ENCODE results near the gene CNIH3.

CNIH3 gene

DNA sequence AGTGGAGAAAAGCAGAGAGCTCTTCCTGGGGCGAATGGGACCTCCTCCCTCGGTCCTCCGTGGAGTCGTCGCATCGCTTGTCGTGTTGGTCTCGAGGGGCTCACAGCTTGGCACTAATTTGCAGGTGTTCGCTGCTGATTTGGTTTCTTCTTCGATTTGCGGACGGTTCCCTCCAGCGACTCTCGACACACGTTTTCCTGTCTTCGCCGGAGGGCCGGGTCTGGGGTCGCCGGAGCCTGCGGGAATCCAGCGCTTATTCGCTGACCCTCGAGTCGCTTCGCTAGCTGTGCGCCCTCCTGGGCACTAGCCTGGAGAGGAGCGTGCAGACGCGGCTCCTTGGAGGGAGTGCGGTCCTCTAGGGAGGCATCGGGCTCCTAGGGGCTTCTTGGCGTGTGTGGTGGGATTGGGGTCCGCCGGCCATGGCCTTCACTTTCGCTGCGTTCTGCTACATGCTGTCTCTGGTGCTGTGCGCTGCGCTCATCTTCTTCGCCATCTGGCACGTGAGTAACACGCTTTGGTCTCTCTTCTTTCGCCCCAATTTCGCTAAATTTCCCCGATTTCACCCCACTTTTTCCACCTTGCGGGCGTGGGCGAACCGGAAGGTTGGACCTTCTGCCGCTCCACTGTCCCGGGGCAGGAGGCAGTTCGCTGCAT, 766 bp downstream of the CNIH3 start:
- DNase-seq: no peak

- DNase-seq: no peak
Measured at GRCh38 chr1:224617410-224618355, 1.6 kb downstream of the CNIH3 start.

- DNase-seq: no peak
Measured at GRCh38 chr1:224619209-224619608, 3.1 kb downstream of the CNIH3 start.

DNA sequence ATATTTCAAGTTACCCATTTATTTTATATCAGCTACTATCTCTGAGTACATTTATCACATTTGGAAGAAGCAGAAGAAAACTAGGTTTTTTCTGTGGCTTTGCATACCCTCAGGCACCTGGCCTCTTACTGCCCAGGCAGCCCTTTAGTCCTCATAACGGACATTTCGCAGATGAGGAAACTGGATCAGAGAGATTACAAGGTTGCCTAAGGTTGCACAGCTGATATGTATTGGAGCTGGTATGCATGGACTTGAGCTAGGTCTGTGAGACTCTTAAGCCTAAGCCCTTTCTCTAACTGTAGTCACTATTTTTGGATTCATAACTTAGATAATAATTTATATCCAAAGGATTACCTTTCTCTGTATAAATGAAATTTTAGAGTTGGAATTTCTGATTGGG, 4.0 kb downstream of the CNIH3 start:
- DNase-seq: no peak

- DNase-seq: no peak
Measured at GRCh38 chr1:224621813-224622682, 5.9 kb downstream of the CNIH3 start.

- no peak for DNase-seq
Measured at GRCh38 chr1:224622831-224623230, 6.7 kb downstream of the CNIH3 start.

- no peak for DNase-seq
Measured at GRCh38 chr1:224623310-224623714, 7.2 kb downstream of the CNIH3 start.

- DNase-seq: no peak
Measured at GRCh38 chr1:224623743-224624333, 7.7 kb downstream of the CNIH3 start.

- no peak for DNase-seq
Measured at GRCh38 chr1:224624432-224624831, 8.3 kb downstream of the CNIH3 start.

GRCh38 chr1:224626042-224626441, 9.9 kb downstream of the CNIH3 start:
- no peak for DNase-seq

GRCh38 chr1:224629965-224630364, 13.8 kb downstream of the CNIH3 start:
- no peak for DNase-seq

DNA sequence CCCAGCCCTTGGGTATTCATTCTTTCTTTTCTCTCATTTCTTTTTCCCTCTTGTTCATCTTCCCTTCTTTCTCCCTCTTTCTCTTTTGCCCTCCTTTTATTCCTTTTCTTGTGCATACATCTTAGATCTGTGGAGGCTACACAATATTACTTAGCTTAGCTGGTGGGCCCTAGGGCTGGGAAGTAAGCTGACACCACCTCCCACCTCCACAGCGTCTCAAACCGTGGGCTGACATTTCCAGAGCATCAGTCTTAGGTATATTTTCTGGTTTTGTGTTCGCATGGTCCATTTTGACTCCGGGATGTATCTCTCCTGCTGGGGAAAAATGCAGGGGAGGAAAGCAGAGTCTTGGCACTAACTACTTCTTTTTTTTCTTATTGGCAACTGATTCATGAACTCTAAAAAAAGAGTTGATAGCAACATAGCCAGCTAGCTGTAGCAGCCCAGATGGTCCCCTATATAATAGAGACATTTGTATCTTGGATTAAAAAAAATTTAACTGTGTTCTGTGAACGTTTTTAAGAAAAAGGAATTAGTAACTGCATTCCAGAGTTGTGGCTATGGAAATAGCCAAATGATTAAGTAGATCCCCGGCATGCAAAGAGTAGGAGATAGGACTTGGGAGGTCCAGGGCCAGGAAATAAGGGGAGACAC, 15.5 kb downstream of the CNIH3 start:
- DNase-seq: no peak

DNA sequence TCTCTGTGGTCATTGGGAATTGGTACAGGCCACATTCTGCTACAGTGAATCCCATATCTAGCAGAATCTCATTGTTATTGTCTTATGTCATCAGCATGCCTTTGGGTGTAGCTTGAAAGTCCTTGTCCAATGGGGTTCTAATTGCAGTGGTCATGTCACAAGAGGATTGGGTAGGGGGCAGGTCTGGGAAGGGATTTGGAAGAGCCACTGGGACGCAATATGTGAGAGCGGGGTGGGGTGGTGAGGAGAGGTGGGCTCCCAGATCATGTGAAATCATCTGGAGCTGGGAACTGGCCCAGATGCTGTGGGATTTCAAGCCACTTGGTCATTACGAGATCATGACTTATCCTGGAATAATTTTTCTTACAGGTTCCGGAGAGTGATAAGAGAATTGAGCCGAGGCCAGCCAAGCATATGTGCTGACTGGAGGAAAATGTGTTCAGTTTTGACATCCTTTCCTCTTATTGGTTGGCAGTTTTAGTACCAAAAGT, 16.3 kb downstream of the CNIH3 start:
- DNase-seq: no peak

- no peak for DNase-seq
Measured at GRCh38 chr1:224632921-224633321, 16.8 kb downstream of the CNIH3 start.

GRCh38 chr1:224635356-224635755, 19.2 kb downstream of the CNIH3 start:
- no peak for DNase-seq

DNA sequence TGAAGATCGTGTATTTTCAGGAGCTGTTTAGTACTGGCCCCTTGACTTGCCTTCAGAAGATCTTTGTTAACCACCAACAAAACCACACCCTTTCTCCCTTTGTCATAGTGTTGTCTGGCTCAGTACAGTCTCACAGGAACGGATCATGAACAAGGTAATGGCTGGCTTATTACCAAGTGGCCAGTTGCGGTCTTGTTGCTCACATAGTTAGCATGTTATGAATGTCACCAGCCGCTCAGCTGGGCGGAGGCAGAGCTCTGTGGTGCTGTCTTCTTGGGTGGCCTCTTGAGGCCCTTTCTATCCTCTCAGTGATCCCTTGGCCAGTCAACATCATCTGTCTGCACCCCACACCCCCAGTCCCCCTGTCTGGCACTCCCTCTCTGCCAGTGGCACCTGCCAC, 21.4 kb downstream of the CNIH3 start:
- no peak for DNase-seq

DNA sequence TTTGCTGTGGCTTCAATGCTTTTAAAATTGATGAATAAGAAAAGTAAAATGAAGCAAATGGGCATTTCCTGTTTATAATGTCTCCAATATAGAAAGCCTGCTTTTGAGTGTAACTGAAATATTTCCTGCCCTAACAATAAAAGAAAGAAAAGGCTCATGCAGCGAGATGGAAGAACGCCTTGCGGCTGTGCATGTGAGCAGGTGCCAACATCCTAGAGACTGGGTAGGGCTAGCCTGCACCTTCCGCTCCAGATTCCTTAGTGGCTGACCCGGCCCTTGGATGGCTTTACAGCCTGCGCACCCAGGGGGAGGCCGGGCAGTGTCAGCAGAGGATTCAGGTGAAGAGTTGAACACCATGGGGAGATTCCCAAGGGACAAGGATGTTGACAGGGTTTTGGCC, 21.8 kb downstream of the CNIH3 start:
- no peak for DNase-seq

GRCh38 chr1:224639426-224639975, 23.4 kb downstream of the CNIH3 start:
- DNase-seq: no peak

GRCh38 chr1:224640018-224640417, 23.9 kb downstream of the CNIH3 start:
- no peak for DNase-seq

- DNase-seq: no peak
Measured at GRCh38 chr1:224640587-224640986, 24.5 kb downstream of the CNIH3 start.

DNA sequence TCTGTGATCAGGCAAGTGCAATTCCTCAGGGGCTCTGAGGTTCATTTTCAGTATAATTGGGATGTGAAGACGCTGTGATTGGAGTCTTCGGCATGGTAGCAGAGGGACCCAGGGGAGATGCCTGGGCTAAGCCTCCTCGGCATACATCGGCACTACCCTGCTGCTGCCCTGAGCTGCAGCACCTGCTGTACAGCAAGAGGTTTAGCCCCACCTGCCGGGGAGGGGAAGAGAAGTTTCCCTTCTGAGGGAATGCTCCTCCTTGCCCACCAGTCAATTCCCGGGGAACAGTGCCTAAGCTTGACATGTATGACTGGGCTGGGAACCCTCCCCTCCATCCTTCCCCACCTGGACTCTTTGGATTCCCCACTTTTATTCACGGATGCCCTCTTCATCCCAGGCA, 24.9 kb downstream of the CNIH3 start:
- no peak for DNase-seq

DNA sequence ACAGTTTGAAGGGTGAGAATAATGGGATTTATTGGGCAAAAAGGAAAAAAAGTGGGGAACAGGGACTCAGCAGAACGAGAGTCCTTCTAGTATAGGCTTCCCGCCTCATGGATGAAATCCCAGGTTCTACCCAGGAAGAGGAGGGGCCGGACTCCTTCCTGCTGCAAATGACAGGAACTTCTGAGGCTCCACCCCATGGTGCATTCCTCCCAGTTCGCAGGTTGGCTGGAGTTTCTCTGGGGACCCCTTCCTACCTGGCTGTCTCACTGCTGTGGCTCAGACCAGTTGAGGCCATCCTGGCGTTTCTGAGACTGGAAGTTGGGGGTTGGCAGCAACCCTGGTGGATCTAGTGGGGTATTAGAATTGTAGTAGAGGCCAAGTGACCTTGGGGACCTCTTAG, 27.5 kb downstream of the CNIH3 start:
- DNase-seq: no peak
